Smooth muscle cell (in vitro differentiated cells): ENCODE results near the gene SEPHS1. TPM values are rescaled to one million over a fixed set of nuclear protein-coding genes. Genes with fewer than 3 reads are reported as not detected.

Experiments used
- DNase-seq: peaks from one replicate; lab custom pipeline; 2025; ENCODE audit not compliant: unreplicated experiment; lab: John Stamatoyannopoulos, UW
- H2AFZ ChIP-seq: fragments of 200-600 bp; sonication (generic); 2 replicates; pipeline ENCODE4 v1.6.0; 2016; ENCODE audit warnings: antibody characterized with exemption, low read depth, mild to moderate bottlenecking
- H3F3A ChIP-seq: fragments of 200-600 bp; sonication (generic); 2 replicates; pipeline ENCODE4 v1.6.0; 2017; ENCODE audit warnings: antibody characterized with exemption, low read depth
- H3K27ac ChIP-seq: fragments of 200-600 bp; sonication (generic); 2 replicates; pipeline ENCODE4 v1.5.1; 2016; ENCODE audit warnings: low read depth, mild to moderate bottlenecking
- H3K27me3 ChIP-seq: fragments of 200-600 bp; sonication (generic); 2 replicates; pipeline ENCODE4 v1.6.1; 2016; ENCODE audit warnings: low read depth, mild to moderate bottlenecking
- H3K36me3 ChIP-seq: fragments of 200-600 bp; sonication (generic); 2 replicates; pipeline ENCODE4 v1.5.1; 2016; ENCODE audit warnings: low read depth
- H3K4me1 ChIP-seq: fragments of 200-600 bp; sonication (generic); 2 replicates; pipeline ENCODE4 v1.5.1; 2016; ENCODE audit warnings: low read depth
- H3K4me2 ChIP-seq: fragments of 200-600 bp; sonication (generic); 2 replicates; pipeline ENCODE4 v1.6.0; 2016; ENCODE audit warnings: mild to moderate bottlenecking
- H3K4me3 ChIP-seq: fragments of 200-600 bp; sonication (generic); 2 replicates; pipeline ENCODE4 v1.5.1; 2016; ENCODE audit warnings: mild to moderate bottlenecking
- H3K79me2 ChIP-seq: fragments of 200-600 bp; sonication (generic); 2 replicates; pipeline ENCODE4 v1.6.0; 2016; ENCODE audit warnings: low read depth, mild to moderate bottlenecking
- H3K9ac ChIP-seq: fragments of 200-600 bp; sonication (generic); 2 replicates; pipeline ENCODE4 v1.6.0; 2016; ENCODE audit warnings: low read depth
- H3K9me3 ChIP-seq: fragments of 200-600 bp; sonication (generic); replicated peaks from 2 replicates; pipeline ENCODE4 v1.5.1; 2016; ENCODE audit warnings: low read depth
- H4K20me1 ChIP-seq: fragments of 200-600 bp; sonication (generic); 2 replicates; pipeline ENCODE4 v1.6.0; 2016; ENCODE audit warnings: low read depth
- WGBS: methylation state at CpG from one replicate; pipeline ENCODE4 v1.1.7; 2016; ENCODE audit warnings: low lambda C conversion rate; 5-methylcytosine and 5-hydroxymethylcytosine counted together
- polyA plus RNA-seq: library from polyadenylated mRNA; unstranded; fragments of >200 nt; fragmentation: Nextera tagmentation; extraction: Ambion mirVana; gene quantifications from 2 replicates; pipeline ENCODE4 v1.2.1, GENCODE V29; 2016
- total RNA-seq: library from RNA; depleted of rRNA; stranded (reverse); fragments of >200 nt; gene quantifications from 2 replicates; pipeline ENCODE4 v1.2.3, GENCODE V29; 2014
- TF ChIP-seq, protein P1 (sequence below): fragments of 200-600 bp; sonication (generic); IDR thresholded peaks from 2 replicates; pipeline ENCODE4 v1.5.1; 2017; ENCODE audit warnings: borderline replicate concordance, mild to moderate bottlenecking, antibody characterized with exemption; ENCODE audit not compliant: insufficient read depth, poor library complexity, severe bottlenecking

SEPHS1 gene
- total and polyA plus RNA-seq, 2 experiments from 2014 or later, result 29.5 to 48.3 TPM

DNA sequence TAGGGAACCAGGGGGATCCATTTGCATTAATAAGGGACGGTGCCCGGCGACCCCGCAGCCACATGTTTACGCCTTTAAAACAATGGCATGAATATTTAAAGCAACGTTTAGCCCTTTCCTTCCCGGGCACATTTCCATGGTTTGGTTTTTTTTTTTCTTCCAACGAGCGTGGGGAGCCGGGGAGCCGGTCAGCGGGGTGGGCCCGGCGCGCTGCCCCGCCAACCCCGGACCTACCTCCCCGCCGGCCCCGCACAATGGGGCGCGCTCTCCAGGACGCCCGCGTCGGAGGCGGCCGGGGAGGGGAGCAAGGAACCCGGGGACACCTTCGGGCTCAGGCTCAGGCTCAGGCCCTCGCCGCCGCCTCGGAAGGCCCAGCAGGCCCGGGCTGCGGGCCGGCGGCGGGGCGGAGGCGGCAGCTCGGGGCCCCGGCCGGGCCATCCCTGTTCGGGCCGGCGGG, 1.0 kb downstream of the SEPHS1 start:
- Histone ChIP-seq H3K27ac (peak overlapping the region; percentile 17), H3K9me3 (no peaks in the 10 kb centered on the region), H3K36me3 (no peaks in the 10 kb centered on the region), H3K79me2 (peaks cover 45% of the 10 kb centered on the region), H4K20me1 (peaks cover 4% of the 10 kb centered on the region), H3K27me3 (peaks cover 17% of the 10 kb centered on the region), H3K4me2 (peak overlapping the region; percentile 87), H3K9ac (peak overlapping the region; percentile 74), H3K4me1 (peaks cover 24% of the 10 kb centered on the region), H2AFZ (peak overlapping the region; percentile 21), H3F3A (no peaks in the 10 kb centered on the region), H3K4me3 (peak overlapping the region; percentile 94)
- TF ChIP-seq, protein P1, sequence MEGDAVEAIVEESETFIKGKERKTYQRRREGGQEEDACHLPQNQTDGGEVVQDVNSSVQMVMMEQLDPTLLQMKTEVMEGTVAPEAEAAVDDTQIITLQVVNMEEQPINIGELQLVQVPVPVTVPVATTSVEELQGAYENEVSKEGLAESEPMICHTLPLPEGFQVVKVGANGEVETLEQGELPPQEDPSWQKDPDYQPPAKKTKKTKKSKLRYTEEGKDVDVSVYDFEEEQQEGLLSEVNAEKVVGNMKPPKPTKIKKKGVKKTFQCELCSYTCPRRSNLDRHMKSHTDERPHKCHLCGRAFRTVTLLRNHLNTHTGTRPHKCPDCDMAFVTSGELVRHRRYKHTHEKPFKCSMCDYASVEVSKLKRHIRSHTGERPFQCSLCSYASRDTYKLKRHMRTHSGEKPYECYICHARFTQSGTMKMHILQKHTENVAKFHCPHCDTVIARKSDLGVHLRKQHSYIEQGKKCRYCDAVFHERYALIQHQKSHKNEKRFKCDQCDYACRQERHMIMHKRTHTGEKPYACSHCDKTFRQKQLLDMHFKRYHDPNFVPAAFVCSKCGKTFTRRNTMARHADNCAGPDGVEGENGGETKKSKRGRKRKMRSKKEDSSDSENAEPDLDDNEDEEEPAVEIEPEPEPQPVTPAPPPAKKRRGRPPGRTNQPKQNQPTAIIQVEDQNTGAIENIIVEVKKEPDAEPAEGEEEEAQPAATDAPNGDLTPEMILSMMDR, result no peak
- no peak for DNase-seq
- 0% methylated on average over 26 of the region's 47 CpGs for WGBS

DNA sequence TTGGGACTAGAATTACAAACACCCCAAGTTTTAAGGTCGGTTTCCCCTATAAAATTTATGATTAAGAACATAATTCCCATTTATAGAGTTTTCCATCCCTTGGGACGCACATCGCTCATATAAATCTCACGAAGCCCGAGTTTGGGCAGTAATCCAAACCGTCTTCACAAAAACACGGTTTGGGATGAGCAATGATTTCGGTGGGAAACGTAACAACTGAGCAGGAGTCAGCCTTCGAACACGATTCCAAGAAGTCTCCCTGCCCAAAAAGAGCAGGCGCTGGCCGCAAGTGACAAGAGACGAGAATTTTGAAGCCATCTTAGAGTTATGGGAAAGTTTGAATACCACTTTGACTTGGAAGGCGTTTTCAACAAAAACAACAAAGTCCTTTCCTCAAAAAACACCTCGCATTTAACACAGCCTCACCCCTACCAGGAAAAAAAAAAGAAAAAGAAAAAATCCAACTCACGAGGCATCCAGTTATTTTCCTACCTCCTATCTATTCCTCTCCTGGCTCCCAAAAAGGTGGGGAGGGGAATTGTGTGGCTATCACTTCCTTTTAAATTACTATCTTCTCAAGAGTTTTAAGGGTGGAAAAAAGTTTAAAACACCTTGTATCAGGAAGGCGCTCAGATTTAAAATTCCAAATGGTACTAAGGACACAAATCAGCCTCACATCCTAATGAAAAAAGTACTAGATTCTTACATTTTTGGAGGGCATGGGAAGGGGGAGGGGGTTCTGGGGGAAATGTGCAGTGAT, 1.6 kb downstream of the SEPHS1 start:
- peak overlapping the region; percentile 21 for H2AFZ ChIP-seq

GRCh38 chr10:13340626-13341376, 7.3 kb downstream of the SEPHS1 start:
- H3K4me1 ChIP-seq, result no peaks in the 10 kb centered on the region
- 87% methylated on average over 12 of the region's 12 CpGs for WGBS

More for the DNA sequence above, 1.6 kb downstream of the SEPHS1 start:
- Histone ChIP-seq H3K27ac (peak overlapping the region; percentile 17), H3K4me1 (peaks cover 24% of the 10 kb centered on the region), H3K4me2 (peak overlapping the region; percentile 87), H3K9me3 (no peaks in the 10 kb centered on the region), H4K20me1 (peaks cover 4% of the 10 kb centered on the region), H3F3A (no peaks in the 10 kb centered on the region), H3K79me2 (peaks cover 45% of the 10 kb centered on the region), H3K4me3 (peak overlapping the region; percentile 94), H3K36me3 (no peaks in the 10 kb centered on the region), H3K27me3 (peaks cover 11% of the 10 kb centered on the region), H3K9ac (peak overlapping the region; percentile 74)
- TF ChIP-seq, protein P1, result no peak
- WGBS, result 3% methylated on average over 18 of the region's 18 CpGs
- no peak for DNase-seq

More at GRCh38 chr10:13340626-13341376, 7.3 kb downstream of the SEPHS1 start:
- H3K4me3 ChIP-seq, result no peak overlapping the region
- no peak overlapping the region for H2AFZ ChIP-seq
- no peak overlapping the region for H3K9ac ChIP-seq
- H3K9me3 ChIP-seq, result no peaks in the 10 kb centered on the region
- DNase-seq, result no peak
- no peaks in the 10 kb centered on the region for H3K27me3 ChIP-seq
- no peak overlapping the region for H3K4me2 ChIP-seq
- H3K27ac ChIP-seq, result no peak overlapping the region
- H3F3A ChIP-seq, result peaks cover 6% of the 10 kb centered on the region
- H3K79me2 ChIP-seq, result peaks cover 44% of the 10 kb centered on the region
- peaks cover 36% of the 10 kb centered on the region for H4K20me1 ChIP-seq
- no peaks in the 10 kb centered on the region for H3K36me3 ChIP-seq
- TF ChIP-seq, protein P1, result no peak
